HEK293 (cell line): ENCODE data around the gene VWDE.

ENCODE experiments used
- CTCF ChIA-PET: fragments of 350-600 bp; formaldehyde crosslinking; extraction: SDS; loops from one replicate; lab custom pipeline; 2021; ENCODE audit warnings: antibody characterized with exemption; lab: Yijun Ruan, JAX
- POLR2A ChIA-PET: fragments of 300-600 bp; formaldehyde crosslinking; extraction: SDS; loops from one replicate; lab custom pipeline; 2020; ENCODE audit warnings: antibody characterized with exemption, inconsistent platforms; lab: Yijun Ruan, JAX
- H3K27ac ChIP-seq: fragments of 200-500 bp; sonication (Bioruptor generic); 2 replicates; pipeline ENCODE4 v1.5.1; 2014; ENCODE audit warnings: low read depth, low read length, control low read depth, inconsistent platforms; ENCODE audit errors: extremely low read depth
- H3K36me3 ChIP-seq, 2 experiments: fragments of 200-500 bp in 1 of 2; sonication (Bioruptor generic) in 1 of 2; 1 replicate in 1 of 2; 2 replicates in 1 of 2; pipeline ENCODE4 v1.5.1; 2014 to 2017; ENCODE audit warnings: inconsistent platforms in 2 of 2, low read length in 2 of 2; ENCODE audit not compliant: control insufficient read depth in 2 of 2, insufficient read depth in 1 of 2
- H3K4me1 ChIP-seq: fragments of 200-500 bp; sonication (Bioruptor generic); 2 replicates; pipeline ENCODE4 v1.5.1; 2014; ENCODE audit warnings: mild to moderate bottlenecking, low read length, inconsistent platforms; ENCODE audit not compliant: control insufficient read depth, insufficient read depth
- H3K4me3 ChIP-seq: 2 replicates; pipeline ENCODE4 v1.5.1; 2011; ENCODE audit warnings: low read depth, mild to moderate bottlenecking, control low read depth, low read length, moderate library complexity
- H3K9me3 ChIP-seq: fragments of 200-500 bp; sonication (Bioruptor generic); 2 replicates; pipeline ENCODE4 v1.5.1; 2014; ENCODE audit warnings: low read depth, low read length, inconsistent platforms; ENCODE audit not compliant: control insufficient read depth, insufficient read depth
- BCL11A ChIP-seq: fragments of 450-650 bp; formaldehyde crosslinking; IDR thresholded peaks from 2 replicates; pipeline ENCODE4 v1.5.1; 2016; ENCODE audit warnings: low read depth, missing biosample characterization, missing genetic modification characterization
- BCL6B ChIP-seq: fragments of 450-650 bp; formaldehyde crosslinking; IDR thresholded peaks from 2 replicates; pipeline ENCODE4 v1.5.1; 2017; ENCODE audit warnings: missing biosample characterization, missing genetic modification characterization
- EGR2 ChIP-seq: fragments of 450-650 bp; formaldehyde crosslinking; IDR thresholded peaks from 2 replicates; pipeline ENCODE4 v1.5.1; 2016; ENCODE audit warnings: low read depth, missing biosample characterization, missing genetic modification characterization
- HOXC10 ChIP-seq: sonication (generic); formaldehyde crosslinking; IDR thresholded peaks from 2 replicates; pipeline ENCODE4 v1.8.1; 2023; ENCODE audit warnings: mild to moderate bottlenecking, missing genetic modification reagents
- SETDB1 ChIP-seq: IDR thresholded peaks from one replicate; pipeline ENCODE4 v1.6.1; 2017; ENCODE audit warnings: mild to moderate bottlenecking, low read length, moderate library complexity, mixed read lengths; ENCODE audit not compliant: insufficient read length
- SP3 ChIP-seq: fragments of 450-650 bp; formaldehyde crosslinking; IDR thresholded peaks from 2 replicates; pipeline ENCODE4 v1.5.1; 2016; ENCODE audit warnings: missing biosample characterization, missing genetic modification characterization
- ZNF16 ChIP-seq: fragments of 450-650 bp; formaldehyde crosslinking; IDR thresholded peaks from 2 replicates; pipeline ENCODE4 v1.5.1; 2016; ENCODE audit warnings: low read depth, missing biosample characterization, missing genetic modification characterization
- ZNF169 ChIP-seq: fragments of 450-650 bp; formaldehyde crosslinking; IDR thresholded peaks from 2 replicates; pipeline ENCODE4 v1.5.1; 2016; ENCODE audit warnings: missing biosample characterization, missing genetic modification characterization
- ZNF280C ChIP-seq: fragments of 450-650 bp; formaldehyde crosslinking; IDR thresholded peaks from 2 replicates; pipeline ENCODE4 v1.5.1; 2016; ENCODE audit warnings: missing biosample characterization, missing genetic modification characterization
- ZNF280D ChIP-seq: fragments of 450-650 bp; formaldehyde crosslinking; IDR thresholded peaks from 2 replicates; pipeline ENCODE4 v1.5.1; 2016; ENCODE audit warnings: missing biosample characterization, missing genetic modification characterization
- ZNF510 ChIP-seq: fragments of 450-650 bp; formaldehyde crosslinking; IDR thresholded peaks from 2 replicates; pipeline ENCODE4 v1.5.1; 2018; ENCODE audit warnings: mild to moderate bottlenecking, missing genetic modification characterization, missing biosample characterization; ENCODE audit not compliant: insufficient replicate concordance
- ZNF791 ChIP-seq: fragments of 450-650 bp; formaldehyde crosslinking; IDR thresholded peaks from 2 replicates; pipeline ENCODE4 v1.5.1; 2016; ENCODE audit warnings: missing biosample characterization, missing genetic modification characterization
- TF ChIP-seq, protein P1 (sequence below): fragments of 450-650 bp; formaldehyde crosslinking; IDR thresholded peaks from 2 replicates; pipeline ENCODE4 v1.5.1; 2016; ENCODE audit warnings: missing biosample characterization, missing genetic modification characterization, borderline replicate concordance
- TF ChIP-seq, protein P2 (sequence below): fragments of 450-650 bp; formaldehyde crosslinking; IDR thresholded peaks from 2 replicates; pipeline ENCODE4 v1.5.1; 2016; ENCODE audit warnings: missing biosample characterization, missing genetic modification characterization

VWDE gene

GRCh38 chr7:12303495-12303894 lies 100.2 kb downstream of the VWDE start:
- CTCF ChIA-PET = no interaction called here
- POLR2A ChIA-PET = no interaction called here

DNA sequence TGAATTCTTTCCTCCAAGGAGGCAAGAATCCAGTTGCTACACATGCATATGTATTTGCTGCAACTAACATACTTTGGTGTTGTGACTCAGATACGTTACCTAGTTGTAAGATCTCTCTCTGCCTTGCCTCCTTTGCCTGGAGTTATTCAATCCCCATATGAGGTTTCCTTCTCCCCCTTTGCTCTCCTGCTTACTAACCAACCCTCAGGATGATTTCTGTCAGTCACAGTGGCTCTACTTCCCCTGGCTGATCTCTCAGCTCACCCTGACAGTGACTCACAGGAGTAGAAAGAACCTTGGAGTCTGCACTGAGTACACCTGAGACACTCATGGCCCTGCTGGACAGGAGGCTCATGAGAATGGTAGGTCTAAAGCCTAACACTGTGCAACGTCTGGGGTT lies 100.6 kb downstream of the VWDE start:
- Histone ChIP-seq H3K4me3 (no peak overlapping the region), H3K4me1 (no peaks in the 10 kb centered on the region), H3K36me3 (no peaks in the 10 kb centered on the region)
- CTCF ChIA-PET = no interaction called here
- TF ChIP-seq EGR2 (tag by site-specific recombination) (no peak), ZNF280C (tag by site-specific recombination) (no peak), SETDB1 (no peak), ZNF791 (no peak), HOXC10 (CRISPR knock-in tag) (no peak), ZNF280D (tag by site-specific recombination) (no peak), ZNF16 (tag by site-specific recombination) (no peak), ZNF510 (tag by site-specific recombination) (no peak), BCL11A (tag by site-specific recombination) (no peak), SP3 (tag by site-specific recombination) (no peak), ZNF169 (no peak)
- TF ChIP-seq, protein P1, sequence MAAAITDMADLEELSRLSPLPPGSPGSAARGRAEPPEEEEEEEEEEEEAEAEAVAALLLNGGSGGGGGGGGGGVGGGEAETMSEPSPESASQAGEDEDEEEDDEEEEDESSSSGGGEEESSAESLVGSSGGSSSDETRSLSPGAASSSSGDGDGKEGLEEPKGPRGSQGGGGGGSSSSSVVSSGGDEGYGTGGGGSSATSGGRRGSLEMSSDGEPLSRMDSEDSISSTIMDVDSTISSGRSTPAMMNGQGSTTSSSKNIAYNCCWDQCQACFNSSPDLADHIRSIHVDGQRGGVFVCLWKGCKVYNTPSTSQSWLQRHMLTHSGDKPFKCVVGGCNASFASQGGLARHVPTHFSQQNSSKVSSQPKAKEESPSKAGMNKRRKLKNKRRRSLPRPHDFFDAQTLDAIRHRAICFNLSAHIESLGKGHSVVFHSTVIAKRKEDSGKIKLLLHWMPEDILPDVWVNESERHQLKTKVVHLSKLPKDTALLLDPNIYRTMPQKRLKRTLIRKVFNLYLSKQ (tag by site-specific recombination) = no peak
- TF ChIP-seq, protein P2, sequence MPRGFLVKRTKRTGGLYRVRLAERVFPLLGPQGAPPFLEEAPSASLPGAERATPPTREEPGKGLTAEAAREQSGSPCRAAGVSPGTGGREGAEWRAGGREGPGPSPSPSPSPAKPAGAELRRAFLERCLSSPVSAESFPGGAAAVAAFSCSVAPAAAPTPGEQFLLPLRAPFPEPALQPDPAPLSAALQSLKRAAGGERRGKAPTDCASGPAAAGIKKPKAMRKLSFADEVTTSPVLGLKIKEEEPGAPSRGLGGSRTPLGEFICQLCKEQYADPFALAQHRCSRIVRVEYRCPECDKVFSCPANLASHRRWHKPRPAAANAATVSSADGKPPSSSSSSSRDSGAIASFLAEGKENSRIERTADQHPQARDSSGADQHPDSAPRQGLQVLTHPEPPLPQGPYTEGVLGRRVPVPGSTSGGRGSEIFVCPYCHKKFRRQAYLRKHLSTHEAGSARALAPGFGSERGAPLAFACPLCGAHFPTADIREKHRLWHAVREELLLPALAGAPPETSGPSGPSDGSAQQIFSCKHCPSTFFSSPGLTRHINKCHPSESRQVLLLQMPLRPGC (tag by site-specific recombination) = no peak
- TF ChIP-seq, all 188 proteins: peak for 0
- no peak overlapping the region for H3K27ac ChIP-seq
- no peaks in the 10 kb centered on the region for H3K9me3 ChIP-seq
- POLR2A ChIA-PET = no interaction called here

More at GRCh38 chr7:12303495-12303894, 100.2 kb downstream of the VWDE start:
- H3K4me1 ChIP-seq = no peaks in the 10 kb centered on the region
- H3K9me3 ChIP-seq = no peaks in the 10 kb centered on the region
- no peak overlapping the region for H3K27ac ChIP-seq
- no peak overlapping the region for H3K4me3 ChIP-seq
- no peak for TF ChIP-seq BCL6B
- no peaks in the 10 kb centered on the region for H3K36me3 ChIP-seq
